GM19467 (cell line): Measurements from ENCODE around the gene TSPAN18.

Experiments used
- ATAC-seq: cut with Tn5 transposase; IDR thresholded peaks from one replicate; pipeline ENCODE4 v1.9.1; 2021; ENCODE audit warnings: mild to moderate bottlenecking, moderate library complexity; ENCODE audit not compliant: unreplicated experiment

TSPAN18 gene

DNA sequence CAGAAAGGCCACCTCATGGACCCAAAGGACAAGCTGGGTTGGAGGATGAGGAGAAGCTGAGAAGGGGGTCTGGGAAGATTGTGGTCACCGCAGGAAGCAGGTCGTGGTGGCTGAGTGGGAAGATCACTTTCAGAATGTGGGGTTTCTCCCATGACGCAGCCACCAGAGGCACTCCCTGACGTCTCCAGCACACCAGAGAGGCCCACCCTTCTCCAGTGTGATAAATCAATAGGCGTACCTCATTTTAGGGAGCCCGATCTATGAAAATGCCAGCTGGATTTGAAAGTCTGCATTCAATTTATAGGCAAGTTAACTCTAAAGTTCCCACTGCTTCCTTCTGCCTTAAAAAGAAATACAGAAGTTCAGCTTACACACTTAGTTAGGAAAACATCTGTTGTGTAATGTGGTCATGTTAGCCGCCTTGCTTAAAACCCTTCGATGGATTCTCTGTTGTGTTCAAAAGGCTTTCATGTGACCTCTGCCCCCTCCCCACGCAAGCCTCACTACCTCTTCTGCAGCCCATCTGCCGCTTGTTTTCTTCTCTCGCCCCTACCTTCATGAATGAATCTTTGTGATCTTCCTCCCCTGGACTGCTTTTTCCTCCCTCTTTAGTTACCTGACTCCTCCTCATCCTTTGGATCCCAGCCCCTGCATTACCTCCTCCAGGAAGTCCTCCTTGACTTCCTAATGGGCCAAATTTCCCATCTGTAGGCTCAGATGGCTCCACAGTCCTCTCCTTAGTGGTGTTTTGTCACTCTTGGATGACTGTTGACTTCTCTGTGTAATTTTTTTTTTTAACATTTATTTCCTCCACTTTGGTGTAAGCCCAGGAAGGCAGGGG is 10.7 kb downstream of the TSPAN18 start:
- no peak for ATAC-seq

DNA sequence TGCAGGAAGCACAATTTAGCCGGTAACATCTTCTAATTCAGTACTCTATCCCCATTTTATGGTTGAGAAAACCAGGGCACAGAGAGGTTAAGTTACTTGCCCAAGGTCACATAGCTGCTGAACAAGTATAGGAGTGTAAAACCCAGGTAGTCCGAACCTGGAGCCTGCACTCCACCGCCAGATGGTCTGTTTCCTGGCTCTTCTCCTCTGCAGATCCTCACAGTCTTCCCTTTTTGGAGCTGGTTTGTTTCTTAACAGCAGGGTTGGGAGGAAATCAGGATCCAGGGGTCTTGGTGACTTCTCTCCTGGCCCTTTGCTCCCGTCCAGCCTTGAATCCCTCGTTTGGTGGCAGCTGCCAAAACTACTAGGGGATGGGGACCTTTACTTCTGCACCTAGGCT is 12.0 kb downstream of the TSPAN18 start:
- no peak for ATAC-seq

DNA sequence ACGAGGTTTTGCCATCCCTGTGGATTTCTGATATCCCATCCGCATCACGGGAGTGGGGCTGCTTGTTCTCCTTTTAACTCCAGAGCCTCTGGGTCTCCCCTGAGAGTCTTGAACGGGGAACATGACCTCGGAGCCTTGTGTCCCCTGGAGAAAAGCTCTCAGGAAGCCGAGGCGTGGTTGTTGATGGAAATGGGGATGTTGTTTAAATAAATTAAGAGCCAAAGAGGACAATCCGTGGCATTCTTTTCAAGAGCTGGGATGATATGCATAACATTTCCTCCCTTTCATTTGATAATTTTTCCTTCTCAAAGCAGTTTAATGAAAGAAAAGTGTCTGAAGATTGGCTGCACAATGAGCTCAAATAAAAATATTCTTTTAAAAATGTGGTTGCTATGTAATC is 14.2 kb downstream of the TSPAN18 start:
- no peak for ATAC-seq

DNA sequence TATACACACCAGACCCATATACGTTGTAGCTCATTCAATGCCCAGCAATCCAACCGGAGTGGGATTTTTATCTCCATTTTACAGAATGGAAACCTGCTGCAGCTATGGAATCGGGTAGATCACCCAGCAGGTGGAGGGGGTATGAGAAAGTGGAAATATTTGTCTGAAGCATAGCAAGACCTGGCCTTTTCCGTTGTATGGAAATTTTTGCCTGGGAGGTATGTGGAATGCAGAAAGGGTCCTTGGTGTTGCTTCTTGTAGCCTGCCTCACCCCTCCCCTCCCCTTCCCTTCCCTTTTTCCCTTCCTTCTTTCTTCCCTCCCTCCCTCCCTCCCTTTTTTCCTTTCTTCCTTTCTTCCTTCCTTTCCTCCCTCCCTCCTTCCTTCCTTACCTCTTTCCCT is 15.2 kb downstream of the TSPAN18 start:
- ATAC-seq: no peak

DNA sequence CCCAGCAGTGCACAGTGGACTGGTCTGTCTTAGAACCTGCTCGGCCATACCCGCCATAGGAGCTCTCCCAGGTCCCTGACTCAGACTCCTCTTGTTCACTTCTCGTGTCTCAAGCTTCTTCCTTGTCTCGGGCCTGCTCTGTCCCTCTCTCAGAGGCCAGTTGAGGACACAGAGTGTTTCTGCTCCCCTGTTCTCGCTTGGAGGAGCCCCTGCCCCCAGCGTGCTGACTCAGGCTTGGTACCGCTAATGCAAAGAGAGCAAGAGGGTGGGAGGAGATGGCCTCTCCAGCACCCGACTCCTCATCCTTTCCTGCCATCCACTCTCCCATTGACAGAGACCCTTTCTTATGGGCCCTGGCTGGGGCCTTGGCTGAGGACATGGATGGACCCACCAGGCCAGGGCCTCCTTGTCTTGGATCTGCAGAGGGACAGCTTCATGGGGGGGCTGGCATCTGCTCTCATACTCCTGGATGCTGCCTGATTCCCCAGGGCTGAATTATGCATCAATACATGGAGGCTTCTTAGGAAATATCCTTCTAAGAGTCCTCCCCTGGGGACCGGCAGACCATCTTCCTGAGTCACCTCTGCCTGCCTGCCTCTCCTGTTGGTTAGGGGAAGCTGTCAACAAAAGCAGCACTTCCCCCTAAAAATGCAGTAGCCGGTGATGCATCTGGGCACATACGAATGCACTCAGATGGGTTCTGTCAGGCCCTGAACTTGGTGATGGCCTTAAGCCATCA is 15.9 kb downstream of the TSPAN18 start:
- ATAC-seq: no peak

DNA sequence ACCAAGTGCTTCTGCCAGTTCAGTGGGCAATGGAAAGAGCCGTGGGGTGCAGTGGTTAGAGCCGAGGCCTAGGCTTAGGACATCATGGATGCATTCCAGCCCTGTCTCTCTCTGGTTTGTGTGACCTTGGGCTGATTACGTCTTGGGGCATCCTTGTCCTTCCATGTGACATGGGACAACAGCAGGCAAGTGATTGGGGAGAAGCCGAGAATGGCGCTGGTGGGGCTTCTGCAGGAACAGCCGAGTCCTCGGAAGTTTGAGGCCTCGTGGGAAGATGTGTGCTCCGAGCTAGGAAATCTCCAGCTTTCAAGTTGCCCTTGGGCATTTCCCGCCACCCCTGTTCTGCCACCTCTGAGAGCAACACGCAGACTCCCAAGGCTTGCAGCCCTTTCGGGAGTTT is 16.6 kb downstream of the TSPAN18 start:
- no peak for ATAC-seq

DNA sequence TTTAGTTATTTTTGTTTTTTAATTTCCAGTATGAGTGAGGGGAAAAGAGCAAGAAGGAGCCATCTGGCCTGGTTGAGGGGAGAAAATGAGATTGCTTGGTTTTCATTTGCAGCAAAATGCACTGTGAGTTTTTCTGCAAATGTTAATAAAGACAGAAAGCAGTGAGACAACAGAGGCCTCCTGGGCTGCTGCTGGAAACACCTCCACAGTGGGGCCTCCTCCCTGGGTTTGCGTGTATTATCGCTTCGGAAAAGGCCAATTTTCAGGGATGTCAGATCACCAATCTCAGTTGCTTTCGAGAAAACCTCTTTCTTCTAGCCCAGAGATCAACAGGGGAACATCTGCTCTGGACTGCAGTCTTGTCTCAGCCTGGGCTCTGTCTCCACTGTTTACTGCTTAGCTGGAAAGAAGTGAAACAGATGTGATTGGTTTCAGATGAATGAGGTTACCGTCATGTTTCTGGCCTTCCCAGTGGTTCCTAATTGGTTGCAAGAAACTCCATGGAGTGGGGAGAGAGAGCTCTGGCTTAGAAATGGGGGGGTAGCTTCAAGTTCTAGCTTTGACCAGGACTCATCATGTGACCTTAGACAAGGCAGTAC is 17.3 kb downstream of the TSPAN18 start:
- no peak for ATAC-seq

DNA sequence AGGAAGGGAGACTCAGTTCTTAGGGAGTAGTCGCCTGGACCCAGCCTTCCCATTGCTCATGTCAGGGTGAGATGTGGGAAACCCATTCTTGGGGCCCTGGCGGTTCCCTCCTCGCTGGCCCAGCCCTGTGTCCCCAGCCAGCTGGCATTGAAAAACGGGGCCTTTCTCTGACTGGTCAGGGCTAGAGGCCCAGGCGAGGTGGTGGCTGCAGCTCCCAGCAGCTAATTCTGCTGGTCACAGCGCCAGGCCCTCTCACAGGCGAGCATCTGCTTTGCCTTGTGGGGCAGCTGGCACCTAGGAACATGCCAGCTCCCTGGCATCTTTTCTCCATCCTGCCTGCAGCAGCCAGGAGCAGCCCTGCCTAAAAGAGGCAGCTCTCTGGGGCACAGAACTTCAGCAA is 20.1 kb downstream of the TSPAN18 start:
- no peak for ATAC-seq

DNA sequence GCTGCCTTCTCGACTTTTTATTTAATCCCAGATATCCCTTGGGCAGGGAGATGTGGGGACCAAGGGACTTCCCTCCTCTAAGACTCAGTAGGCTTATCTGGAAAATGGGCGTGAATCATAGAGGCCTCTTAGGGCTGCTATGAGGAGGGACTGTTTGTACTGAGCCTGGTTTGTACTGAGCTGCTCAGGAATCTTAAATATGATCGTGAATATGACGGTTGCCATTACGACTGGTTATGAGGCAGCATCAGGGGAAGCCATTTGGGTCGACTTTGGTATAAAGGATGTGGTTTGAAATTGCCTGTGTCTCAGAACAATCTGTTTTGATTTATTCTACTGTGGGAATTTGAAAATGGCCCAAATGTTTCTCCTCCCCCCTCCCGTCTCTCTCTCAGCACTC is 20.6 kb downstream of the TSPAN18 start:
- ATAC-seq: no peak

DNA sequence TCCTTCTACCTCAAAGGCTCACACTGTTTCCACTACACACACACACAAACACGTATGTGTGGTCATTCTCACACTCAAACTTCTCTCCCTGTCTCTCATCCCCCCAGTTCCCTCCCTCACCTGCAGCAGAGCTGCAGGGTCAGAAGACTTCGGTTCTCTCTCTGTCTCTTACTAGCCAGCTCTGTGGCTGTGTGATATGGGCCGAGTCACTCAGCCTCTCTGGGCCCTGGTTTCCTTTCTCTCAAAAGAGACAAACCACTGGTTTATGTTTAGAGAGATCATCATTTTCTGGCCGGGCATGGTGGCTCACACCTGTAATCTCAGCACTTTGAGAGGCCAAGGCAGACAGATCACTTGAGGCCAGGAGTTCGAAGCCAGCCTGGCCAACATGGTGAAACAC is 21.1 kb downstream of the TSPAN18 start:
- no peak for ATAC-seq

DNA sequence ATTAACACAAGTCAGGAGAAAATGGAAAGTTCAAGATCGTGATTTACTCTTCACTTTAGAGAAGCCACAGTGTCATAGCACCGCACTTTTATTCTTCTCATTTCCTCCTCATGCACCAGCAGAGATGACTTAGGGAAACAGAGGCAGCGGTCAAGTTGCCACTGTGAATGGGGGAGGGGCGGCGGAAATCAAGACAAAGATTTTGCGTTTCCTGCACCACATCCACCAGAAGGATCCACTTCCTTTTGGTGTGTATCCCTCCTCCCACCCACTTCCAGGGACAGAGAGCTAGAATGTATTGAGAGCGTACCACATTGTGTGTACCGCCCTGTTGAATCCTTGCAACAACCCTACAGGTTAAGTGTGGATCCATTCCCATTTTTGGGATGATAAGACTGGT is 21.8 kb downstream of the TSPAN18 start:
- no peak for ATAC-seq

DNA sequence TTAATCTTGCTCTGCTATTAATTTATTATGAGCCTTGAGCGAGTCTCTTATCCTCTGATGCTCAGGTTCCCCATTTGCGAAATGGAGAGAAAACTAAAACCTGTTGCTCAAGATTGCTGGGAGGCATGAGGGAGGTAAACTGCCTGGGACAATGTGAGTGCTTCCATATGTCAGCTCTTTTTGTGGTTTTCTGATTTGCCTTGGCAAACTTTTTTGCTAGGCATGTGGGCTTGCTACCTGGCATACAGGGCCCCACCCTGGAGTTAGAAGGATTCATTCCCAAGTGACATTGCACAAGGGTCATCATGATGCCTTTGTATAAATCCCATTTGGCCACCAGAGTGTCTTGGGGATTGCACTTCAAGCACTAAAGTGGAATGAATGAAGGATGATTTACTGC is 22.4 kb downstream of the TSPAN18 start:
- ATAC-seq: no peak

DNA sequence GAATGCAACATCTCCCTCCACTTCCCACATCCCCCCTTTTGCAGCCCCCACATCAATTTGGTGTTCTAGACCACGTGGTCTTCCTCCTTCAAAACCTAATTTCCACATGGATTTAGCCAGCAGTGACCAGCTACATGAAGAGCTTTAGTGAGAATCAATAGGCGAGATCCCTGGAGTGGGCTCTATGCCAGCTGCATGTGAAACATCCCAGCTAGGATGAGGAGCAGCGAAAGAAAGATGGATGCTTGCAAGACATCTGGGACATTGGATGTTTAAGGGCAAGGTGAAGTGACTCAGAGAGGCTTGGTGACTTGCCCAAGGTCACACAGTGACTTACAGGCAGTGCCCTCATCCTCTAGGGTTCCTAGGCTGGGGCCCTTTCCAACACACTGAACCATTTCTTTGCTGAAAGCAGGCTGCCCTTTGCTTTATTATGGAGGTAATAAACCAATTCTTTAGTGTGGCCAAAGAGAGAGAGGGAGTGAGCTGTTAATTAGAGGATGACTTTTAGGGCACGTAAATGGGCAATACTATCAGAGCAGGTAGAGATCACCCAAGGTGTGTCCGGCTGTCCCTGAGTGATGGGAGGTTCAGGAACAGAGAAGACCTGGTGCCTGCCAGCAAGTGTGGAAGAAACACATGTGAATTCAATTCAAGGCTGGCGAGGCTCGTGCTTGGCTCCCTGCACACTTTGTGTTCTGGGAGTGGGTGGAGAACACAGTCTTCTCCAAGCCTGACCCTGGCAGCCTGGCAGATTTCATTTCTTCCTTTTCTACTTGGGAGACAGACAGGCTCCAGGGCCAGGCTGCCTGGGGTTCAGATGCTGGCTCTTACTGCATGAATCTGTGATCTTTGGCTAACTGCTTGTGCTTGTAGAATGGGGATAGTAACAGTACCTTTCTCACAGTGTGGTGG is 24.0 kb downstream of the TSPAN18 start:
- ATAC-seq: no peak

DNA sequence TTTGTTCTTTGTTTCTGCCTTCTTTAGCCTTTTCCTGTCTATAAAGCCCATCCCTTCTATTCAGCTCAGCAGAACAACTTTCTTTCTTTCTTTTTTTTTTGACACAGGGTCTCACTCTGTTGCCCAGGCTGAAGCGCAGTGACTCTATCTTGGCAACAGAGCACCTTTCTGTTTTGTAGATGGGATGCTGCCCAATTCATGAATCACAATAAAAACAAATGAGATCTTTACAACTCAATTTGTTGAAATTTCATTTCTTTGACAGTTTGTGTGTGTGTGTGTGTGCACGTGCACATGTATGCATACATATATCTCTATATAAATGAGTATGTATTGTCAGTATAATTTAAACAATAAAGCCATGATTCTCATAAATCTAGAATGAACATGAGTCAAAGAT is 25.5 kb downstream of the TSPAN18 start:
- ATAC-seq: no peak

DNA sequence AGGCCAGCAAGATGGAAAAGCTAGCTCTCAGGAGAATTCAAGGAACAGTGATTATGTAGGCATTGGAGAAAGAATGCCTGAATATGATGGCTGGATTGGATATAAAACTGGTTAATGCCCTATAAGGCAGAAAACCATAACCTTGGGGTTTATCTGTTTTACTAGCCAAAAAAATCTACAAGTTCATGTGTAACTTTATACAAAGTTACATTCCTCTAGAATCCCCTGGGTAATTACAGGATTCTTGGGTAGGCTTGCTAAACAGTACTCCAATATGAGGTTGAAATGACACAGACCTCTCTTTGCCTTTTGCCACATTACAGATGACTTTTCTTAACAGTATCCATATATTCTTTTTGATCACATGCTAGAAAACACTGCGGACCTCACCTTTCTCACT is 26.0 kb downstream of the TSPAN18 start:
- no peak for ATAC-seq

DNA sequence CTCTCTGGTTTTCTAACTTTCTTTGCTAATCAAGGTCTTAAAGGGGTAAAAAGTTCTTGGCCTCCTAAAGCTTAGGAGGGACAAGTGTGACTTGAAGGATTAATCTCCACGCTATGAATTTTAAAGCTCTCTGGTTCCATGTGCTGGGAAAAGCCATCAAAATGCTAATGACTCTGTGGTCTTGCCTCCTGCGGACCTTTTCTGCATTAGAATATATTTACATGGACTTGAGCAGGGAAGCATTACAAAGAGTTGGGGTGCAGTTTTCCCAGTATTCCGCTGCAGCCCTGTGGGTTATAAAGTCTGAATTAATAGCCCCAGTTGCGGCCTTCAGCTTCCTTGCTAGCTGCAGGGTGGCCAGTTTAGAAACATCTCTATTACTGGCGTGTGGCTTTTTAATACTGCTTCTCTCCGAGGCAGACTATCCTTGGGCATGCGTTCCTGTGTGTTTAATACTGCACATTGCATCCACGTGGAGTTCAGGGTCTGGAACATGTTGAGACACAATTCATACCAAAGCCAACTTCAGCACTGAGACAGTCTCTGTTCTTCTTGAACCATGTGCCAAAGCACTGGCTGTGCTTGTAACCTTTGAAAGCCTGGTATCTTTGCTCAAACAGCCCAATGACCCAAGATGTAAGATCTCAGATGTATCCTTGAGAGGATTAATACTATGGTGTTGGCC is 27.3 kb downstream of the TSPAN18 start:
- ATAC-seq: no peak

DNA sequence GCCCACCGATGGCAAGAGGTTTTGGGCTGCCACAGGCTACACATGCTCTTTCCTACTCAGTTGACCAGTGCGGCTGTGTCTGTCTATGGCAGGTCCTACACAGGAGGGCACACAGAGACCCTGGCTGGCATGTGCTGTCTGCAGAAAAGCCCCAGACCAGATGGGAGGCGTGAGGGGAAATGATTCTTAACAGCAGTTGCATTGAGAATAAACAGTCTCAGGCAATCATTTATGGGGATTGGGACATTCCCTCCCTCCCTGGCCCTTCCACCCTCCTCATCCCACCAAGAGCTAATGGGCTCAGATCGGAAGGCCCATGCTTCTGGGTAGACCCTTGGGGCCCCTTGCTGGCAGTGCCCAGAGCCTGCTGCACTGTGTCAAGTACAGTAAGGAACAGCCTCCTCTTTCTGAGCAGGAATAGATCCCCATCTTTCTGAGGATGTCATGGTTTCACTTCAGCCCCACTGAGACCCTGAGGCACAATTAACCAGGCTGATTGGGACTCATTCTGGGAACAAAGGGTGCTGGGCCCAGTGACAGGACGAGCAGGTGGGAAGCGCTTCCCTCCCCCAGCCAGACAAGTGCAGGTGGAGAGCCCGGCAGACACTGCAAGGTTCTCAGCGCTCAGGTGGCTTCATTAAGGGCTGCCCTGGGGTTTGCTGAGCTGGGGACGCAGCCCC is 28.3 kb downstream of the TSPAN18 start:
- ATAC-seq: no peak

DNA sequence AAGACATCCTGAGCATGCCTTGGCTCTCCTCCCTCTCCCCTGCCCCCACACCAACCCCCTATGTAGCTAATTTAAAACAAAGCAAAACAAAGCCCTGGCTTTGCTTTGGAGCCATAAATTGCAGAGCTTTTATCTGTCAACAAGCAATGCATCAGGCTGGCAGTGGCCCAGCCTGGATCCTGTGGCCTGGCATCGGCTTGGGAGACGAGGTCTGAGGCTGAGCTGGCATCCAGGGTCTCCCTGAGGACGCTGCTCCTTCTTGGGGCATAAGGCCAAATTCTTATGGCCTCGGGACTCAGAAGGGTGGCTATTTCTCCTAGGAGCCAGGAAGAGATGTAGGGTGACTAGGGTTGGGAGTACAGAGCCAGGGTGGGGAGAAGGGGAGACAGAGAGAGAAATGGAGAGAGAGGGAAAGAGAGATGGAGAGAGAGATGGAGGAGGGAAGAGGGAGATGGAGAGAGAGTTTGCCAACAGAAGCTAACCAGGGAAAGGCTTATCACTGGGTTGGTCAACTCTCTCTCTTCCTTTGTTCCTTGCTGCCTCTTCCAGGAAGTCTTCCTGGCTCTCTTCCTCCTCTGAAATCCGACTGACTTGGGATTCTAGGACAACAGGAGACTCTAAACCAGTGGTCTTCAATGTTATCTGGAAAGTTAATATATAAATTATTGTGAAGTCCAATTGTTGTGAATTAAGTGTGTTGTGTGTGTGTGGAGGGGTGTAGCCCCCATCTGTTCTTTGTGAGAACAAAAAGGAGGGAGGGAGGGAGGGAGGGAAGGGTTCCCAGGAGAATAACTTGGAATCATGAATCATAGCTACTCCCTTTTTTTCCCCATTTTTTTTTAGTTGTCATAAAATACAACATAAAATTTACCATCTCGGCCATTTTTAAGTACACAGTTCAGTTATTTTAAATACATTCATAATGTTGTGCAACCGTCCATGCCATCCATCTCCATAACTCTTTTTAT is 29.1 kb downstream of the TSPAN18 start:
- no peak for ATAC-seq

DNA sequence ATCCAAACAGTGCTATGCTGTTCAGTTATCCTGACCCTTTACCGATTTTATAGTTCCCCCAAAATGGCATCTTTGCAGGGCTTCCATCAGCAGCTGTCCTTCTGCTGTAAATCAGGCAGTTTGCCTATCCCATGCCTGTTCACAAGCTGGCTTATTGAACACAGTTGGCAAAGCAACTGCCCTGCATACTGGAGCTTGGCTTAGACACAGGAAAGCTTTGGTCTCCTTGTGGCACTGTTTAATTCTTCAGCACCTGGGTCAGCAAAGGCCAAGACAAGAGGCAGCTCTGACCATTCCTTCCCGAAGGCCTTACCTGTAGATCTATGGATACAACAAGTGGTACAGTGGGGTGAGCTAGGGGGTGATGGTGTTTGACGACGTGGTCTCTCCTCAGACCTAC is 32.2 kb downstream of the TSPAN18 start:
- ATAC-seq: no peak
